Activated CD8-positive, alpha-beta T cell treated with anti-CD3 and anti-CD28 coated beads for 36 hours (primary cell): Measurements from ENCODE around the gene CGAS. TPM values are rescaled to one million over a fixed set of nuclear protein-coding genes. Genes with fewer than 3 reads are reported as not detected.

Experiments used
- ATAC-seq: fragments of 200-7000 bp; cut with Tn5 transposase; one replicate; pipeline ENCODE4 v1.10.0; 2021; ENCODE audit warnings: mild to moderate bottlenecking, moderate library complexity
- CTCF ChIA-PET: fragments of 350-600 bp; sonication (Branson Sonifier 250); formaldehyde crosslinking; loops from one replicate; lab custom pipeline; 2021; ENCODE audit warnings: antibody characterized with exemption; lab: Charles Lee
- POLR2A ChIA-PET: fragments of 350-600 bp; sonication (Branson Sonifier 250); formaldehyde crosslinking; loops from one replicate; lab custom pipeline; 2021; ENCODE audit warnings: antibody characterized with exemption; lab: Charles Lee
- DNase-seq: peaks from one replicate; pipeline ENCODE4 v3.0.0-alpha.2; 2020
- H3K27ac Mint-ChIP-seq: one replicate; pipeline ENCODE4 v1.8.0; 2021; ENCODE audit warnings: mild to moderate bottlenecking, mixed read lengths
- H3K27me3 Mint-ChIP-seq: one replicate; pipeline ENCODE4 v1.8.0; 2021; ENCODE audit warnings: mixed read lengths
- H3K36me3 Mint-ChIP-seq: one replicate; pipeline ENCODE4 v1.8.0; 2021; ENCODE audit warnings: low read depth, mixed read lengths
- H3K4me1 Mint-ChIP-seq: one replicate; pipeline ENCODE4 v1.8.0; 2021; ENCODE audit warnings: low read depth, mixed read lengths
- H3K4me3 Mint-ChIP-seq: one replicate; pipeline ENCODE4 v1.8.0; 2021; ENCODE audit warnings: mild to moderate bottlenecking, moderate library complexity, mixed read lengths
- H3K9me3 Mint-ChIP-seq: one replicate; pipeline ENCODE4 v1.8.0; 2021; ENCODE audit warnings: mixed read lengths
- intact Hi-C: fragments of 100-400 bp; cut with micrococcal nuclease; formaldehyde crosslinking; loops from one replicate; pipeline ENCODE4 v1.10.0; 2022
- total RNA-seq, 2 experiments: library from RNA; stranded (reverse); gene quantifications; one replicate each; pipeline ENCODE4 v1.2.3, GENCODE V29; 2021
- TF ChIP-seq, protein P1 (sequence below): fragments of 200-600 bp; IDR thresholded peaks from one replicate; pipeline ENCODE4 v1.8.0; 2022; ENCODE audit warnings: antibody characterized with exemption, mild to moderate bottlenecking

Gene CGAS
- total RNA-seq, 2 experiments from 2014 or later = 21.1 to 23.2 TPM

GRCh38 chr6:73451223-73452106 lies 632 bp downstream of the CGAS start:
- ATAC-seq (peak; percentile 52), DNase-seq (peak; percentile 62)
- POLR2A ChIA-PET = interaction anchor here (0.5 to 4.1 kb wide), 22 partner anchors 9 to 1833 kb away, joined by 3 to 61 read pairs (median 5); partner anchors contain the start of genes EEF1A1, KCNQ5, MTO1 and SLC17A5
- intact Hi-C loops = no loop called here
- peak overlapping the region; percentile 91 for H3K27ac Mint-ChIP-seq
- H3K36me3 Mint-ChIP-seq = peaks cover 30% of the 10 kb centered on the region
- peak overlapping the region; percentile 93 for H3K4me3 Mint-ChIP-seq
- peaks cover 17% of the 10 kb centered on the region for H3K4me1 Mint-ChIP-seq
- CTCF ChIA-PET = interaction anchor here (1.0 to 1.9 kb wide), 3 partner anchors 10 to 161 kb away, joined by 3 to 6 read pairs (median 5); partner anchors contain the start of gene MTO1
- TF ChIP-seq, protein P1, sequence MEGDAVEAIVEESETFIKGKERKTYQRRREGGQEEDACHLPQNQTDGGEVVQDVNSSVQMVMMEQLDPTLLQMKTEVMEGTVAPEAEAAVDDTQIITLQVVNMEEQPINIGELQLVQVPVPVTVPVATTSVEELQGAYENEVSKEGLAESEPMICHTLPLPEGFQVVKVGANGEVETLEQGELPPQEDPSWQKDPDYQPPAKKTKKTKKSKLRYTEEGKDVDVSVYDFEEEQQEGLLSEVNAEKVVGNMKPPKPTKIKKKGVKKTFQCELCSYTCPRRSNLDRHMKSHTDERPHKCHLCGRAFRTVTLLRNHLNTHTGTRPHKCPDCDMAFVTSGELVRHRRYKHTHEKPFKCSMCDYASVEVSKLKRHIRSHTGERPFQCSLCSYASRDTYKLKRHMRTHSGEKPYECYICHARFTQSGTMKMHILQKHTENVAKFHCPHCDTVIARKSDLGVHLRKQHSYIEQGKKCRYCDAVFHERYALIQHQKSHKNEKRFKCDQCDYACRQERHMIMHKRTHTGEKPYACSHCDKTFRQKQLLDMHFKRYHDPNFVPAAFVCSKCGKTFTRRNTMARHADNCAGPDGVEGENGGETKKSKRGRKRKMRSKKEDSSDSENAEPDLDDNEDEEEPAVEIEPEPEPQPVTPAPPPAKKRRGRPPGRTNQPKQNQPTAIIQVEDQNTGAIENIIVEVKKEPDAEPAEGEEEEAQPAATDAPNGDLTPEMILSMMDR = no peak
- H3K9me3 Mint-ChIP-seq = no peaks in the 10 kb centered on the region
- no peaks in the 10 kb centered on the region for H3K27me3 Mint-ChIP-seq

DNA sequence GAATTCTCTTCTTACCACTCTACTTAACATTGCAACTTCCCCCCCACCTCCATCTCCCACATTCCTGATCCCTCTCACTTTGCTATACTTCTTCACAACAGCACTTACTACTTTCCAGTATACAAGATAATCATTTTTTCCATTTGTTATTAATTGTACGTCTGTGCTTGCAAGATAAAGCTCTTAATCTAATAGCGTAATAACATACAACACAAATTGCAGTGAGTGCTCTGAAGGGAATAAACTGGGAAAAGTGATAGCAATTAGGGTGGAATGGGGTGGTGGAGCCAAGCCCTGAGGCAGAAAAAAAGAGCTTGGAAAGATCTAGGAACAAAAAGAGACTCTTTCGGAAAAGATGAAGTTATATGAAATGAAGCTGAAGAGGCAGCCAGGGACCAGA lies 8.5 kb downstream of the CGAS start:
- H3K4me1 Mint-ChIP-seq = peaks cover 23% of the 10 kb centered on the region
- intact Hi-C loops = no loop called here
- ATAC-seq = no peak
- no peak overlapping the region for H3K27ac Mint-ChIP-seq
- CTCF ChIA-PET = interaction anchor here (1.0 to 1.6 kb wide), 2 partner anchors 15 to 209 kb away, joined by 3 read pairs; no protein-coding TSS in a partner anchor
- POLR2A ChIA-PET = interaction anchor here (1.4 kb wide), 2 partner anchors 11 to 19 kb away, joined by 5 to 6 read pairs; no protein-coding TSS in a partner anchor
- DNase-seq = no peak
- H3K4me3 Mint-ChIP-seq = no peak overlapping the region
- H3K27me3 Mint-ChIP-seq = no peaks in the 10 kb centered on the region
- no peaks in the 10 kb centered on the region for H3K9me3 Mint-ChIP-seq
- TF ChIP-seq, protein P1 = no peak
- peaks cover 53% of the 10 kb centered on the region for H3K36me3 Mint-ChIP-seq

DNA sequence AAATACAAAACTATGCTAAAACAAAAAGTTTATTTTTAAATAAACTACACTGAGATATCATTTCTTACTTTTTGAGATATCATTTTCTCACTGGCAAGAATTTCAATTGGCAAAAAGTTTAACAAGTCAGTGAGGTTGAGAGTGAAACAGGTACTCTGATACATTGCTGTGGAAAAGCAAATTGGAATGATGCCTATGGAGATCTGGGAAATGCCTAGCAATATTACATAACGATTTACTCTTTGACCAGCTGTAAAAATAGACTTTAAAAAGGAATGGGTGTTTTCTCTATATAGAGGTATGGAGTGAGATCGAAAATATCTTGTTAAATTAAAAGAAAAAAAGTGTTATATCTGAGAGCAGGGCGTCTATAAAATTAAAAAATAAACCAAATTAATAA lies 16.9 kb downstream of the CGAS start:
- no peak for DNase-seq
- H3K4me3 Mint-ChIP-seq = no peak overlapping the region
- POLR2A ChIA-PET = interaction anchor here (0.6 to 1.6 kb wide), 2 partner anchors 10 to 16 kb away, joined by 3 to 7 read pairs; partner anchors contain the start of gene CGAS
- no peaks in the 10 kb centered on the region for H3K27me3 Mint-ChIP-seq
- ATAC-seq = no peak
- intact Hi-C loops = no loop called here
- no peak overlapping the region for H3K27ac Mint-ChIP-seq
- peaks cover 52% of the 10 kb centered on the region for H3K36me3 Mint-ChIP-seq
- H3K4me1 Mint-ChIP-seq = peaks cover 2% of the 10 kb centered on the region
- no peaks in the 10 kb centered on the region for H3K9me3 Mint-ChIP-seq
- CTCF ChIA-PET = no interaction called here
- TF ChIP-seq, protein P1 = no peak

- ATAC-seq (no peak), DNase-seq (no peak)
- Mint-ChIP-seq H3K4me3 (no peak overlapping the region), H3K4me1 (peaks cover 24% of the 10 kb centered on the region), H3K27me3 (no peaks in the 10 kb centered on the region), H3K36me3 (peaks cover 43% of the 10 kb centered on the region), H3K9me3 (no peaks in the 10 kb centered on the region), H3K27ac (no peak overlapping the region)
- ChIA-PET CTCF (no interaction called here), POLR2A (interaction anchor here (1.0 to 1.1 kb wide), 2 partner anchors 30 to 37 kb away, joined by 3 read pairs; no protein-coding TSS in a partner anchor)
- TF ChIP-seq, protein P1 = no peak
- intact Hi-C loops = no loop called here
Observed at GRCh38 chr6:73421534-73421933, 30.6 kb downstream of the CGAS start.
